ENCODE measurements around the gene ZNF853.
"Not testable (repeated sequence)": the region's sequence is repeated elsewhere in the genome, so short reads cannot be mapped to it uniquely, and the experiment has no call there.

Gene ZNF853

GRCh38 chr7:6630007-6630849 is 14.8 kb downstream of the ZNF853 start:
- no peak for TF ChIP-seq CTCF (IDR thresholded peaks at IDR 0.05; ENCODE audit: low read depth, low read length, missing control alignments)
- in situ Hi-C loops (cut with HindIII; ENCODE audit: low pct_ligation_motif_present, low sequenced_read_pairs), result no loop called here
- DNase-seq, result no peak
- no peak overlapping the region for H3K4me3 ChIP-seq (ENCODE audit: low read depth, low read length)
- no peaks in the 10 kb centered on the region for H3K36me3 ChIP-seq (replicated peaks)
- no peaks in the 10 kb centered on the region for H3K27me3 ChIP-seq (replicated peaks)
- no peak overlapping the region for H3K27ac ChIP-seq

- H3K4me3 ChIP-seq (ENCODE audit: low read depth, low read length), result no peak overlapping the region
- TF ChIP-seq CTCF (IDR thresholded peaks at IDR 0.05; ENCODE audit: low read depth, low read length, missing control alignments), result no peak
- H3K36me3 ChIP-seq (replicated peaks), result no peaks in the 10 kb centered on the region
- in situ Hi-C loops (cut with HindIII; ENCODE audit: low pct_ligation_motif_present, low sequenced_read_pairs), result no loop called here
- no peak for DNase-seq
- H3K27me3 ChIP-seq (replicated peaks), result no peaks in the 10 kb centered on the region
- H3K27ac ChIP-seq, result no peak overlapping the region
Observed at GRCh38 chr7:6631605-6632004, 16.2 kb downstream of the ZNF853 start.

DNA sequence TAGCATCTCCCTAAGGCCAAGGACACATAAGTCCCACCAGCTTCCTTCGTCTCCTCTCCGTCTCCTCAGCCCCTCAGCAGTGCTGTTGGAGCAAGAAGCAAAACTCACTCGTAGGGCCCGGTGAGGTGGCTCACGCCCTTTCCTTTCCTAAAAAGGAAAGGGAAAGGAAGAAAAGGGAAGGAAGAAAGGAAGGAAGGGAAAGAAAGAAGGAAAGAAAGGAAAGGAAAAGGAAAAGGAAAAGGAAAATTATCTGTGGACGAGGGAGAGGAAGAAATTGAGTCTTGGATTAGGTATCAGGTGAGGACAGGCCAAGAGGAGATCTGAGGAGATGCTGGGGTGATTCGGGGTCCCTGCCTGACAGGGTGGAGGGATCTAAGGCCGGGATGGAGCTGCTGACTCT is 18.6 kb downstream of the ZNF853 start:
- Histone ChIP-seq H3K27ac (no peak overlapping the region), H3K36me3 (replicated peaks) (no peaks in the 10 kb centered on the region), H3K27me3 (replicated peaks) (no peaks in the 10 kb centered on the region), H3K4me3 (ENCODE audit: low read depth, low read length) (no peak overlapping the region)
- in situ Hi-C loops (cut with HindIII; ENCODE audit: low pct_ligation_motif_present, low sequenced_read_pairs), result no loop called here
- no peak for TF ChIP-seq CTCF (IDR thresholded peaks at IDR 0.05; ENCODE audit: low read depth, low read length, missing control alignments)
- no peak for DNase-seq

DNA sequence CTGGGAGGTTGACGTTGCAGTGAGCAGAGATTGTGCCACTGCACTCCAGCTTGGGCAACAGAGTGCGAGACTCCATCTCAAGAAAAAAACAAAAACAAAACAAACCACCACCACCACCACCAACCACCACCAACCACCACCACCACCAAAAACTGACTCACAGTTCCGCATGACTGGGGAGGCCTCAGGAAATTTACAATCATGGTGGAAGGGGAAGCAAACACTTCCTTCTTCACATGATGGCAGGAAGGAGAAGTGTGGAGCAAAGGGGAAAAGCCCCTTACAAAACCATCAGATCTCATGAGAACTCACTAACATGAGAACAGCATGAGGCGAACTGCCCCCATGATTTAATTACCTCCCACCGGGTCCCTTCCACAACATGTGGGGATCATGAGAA is 19.6 kb downstream of the ZNF853 start:
- H3K27ac ChIP-seq; H3K4me3 ChIP-seq (ENCODE audit: low read depth, low read length); in situ Hi-C loops (cut with HindIII; ENCODE audit: low pct_ligation_motif_present, low sequenced_read_pairs); H3K27me3 ChIP-seq (replicated peaks); DNase-seq; H3K36me3 ChIP-seq (replicated peaks): not testable (repeated sequence)

- DNase-seq, result no peak
- peak within 1 kb of the TSS; percentile 63 for H3K27ac ChIP-seq
- H3K36me3 ChIP-seq (replicated peaks), result peaks cover 6% of the 10 kb centered on the region
- peak within 1 kb of the TSS; percentile 66 for H3K4me3 ChIP-seq (ENCODE audit: low read depth, low read length)
- in situ Hi-C loops (cut with HindIII; ENCODE audit: low pct_ligation_motif_present, low sequenced_read_pairs), result no loop called here
- no peaks in the 10 kb centered on the region for H3K27me3 ChIP-seq (replicated peaks)
- TF ChIP-seq CTCF (IDR thresholded peaks at IDR 0.05; ENCODE audit: low read depth, low read length, missing control alignments), result no peak
Observed at GRCh38 chr7:6636741-6637543, 21.5 kb downstream of the ZNF853 start, which contains the start of gene ZNF316. Gene ZNF316 (plus strand): TSS chr7:6637318. CDS start chr7:6642410, 5,092 bp downstream.

- no peaks in the 10 kb centered on the region for H3K27me3 ChIP-seq (replicated peaks)
- peak; percentile 48 for TF ChIP-seq CTCF (IDR thresholded peaks at IDR 0.05; ENCODE audit: low read depth, low read length, missing control alignments)
- in situ Hi-C loops (cut with HindIII; ENCODE audit: low pct_ligation_motif_present, low sequenced_read_pairs), result no loop called here
- no peak for DNase-seq
- peaks cover 14% of the 10 kb centered on the region for H3K36me3 ChIP-seq (replicated peaks)
- no peak overlapping the region for H3K27ac ChIP-seq
- H3K4me3 ChIP-seq (ENCODE audit: low read depth, low read length), result peak overlapping the region; percentile 66
Observed at GRCh38 chr7:6637544-6638229, 22.3 kb downstream of the ZNF853 start.
